ENCODE results near the gene CDHR2. TPM values are rescaled to one million over a fixed set of nuclear protein-coding genes. Genes with fewer than 3 reads are reported as not detected.

Gene CDHR2
- total and polyA plus RNA-seq, 12 donors: 0.03 to 0.22 (median 0.19) TPM; not detected in 9

- ATAC-seq (peak in 6 of 8 donors; percentile 13 to 29 (median 22)), DNase-seq (no peak)
- no peaks in the 10 kb centered on the region for H3K36me3 ChIP-seq
- no peak overlapping the region for H3K27ac ChIP-seq
- 5 to 6% methylated on average over 32 of the region's 32 CpGs for WGBS, 2 donors
- no peak for TF ChIP-seq CTCF (IDR thresholded peaks at IDR 0.05)
- peak overlapping the region in 1 of 10 donors; percentile 14 for H3K4me3 ChIP-seq
- peaks cover 0 to 29% (median 23%) of the 10 kb centered on the region in 9 donors for H3K4me1 ChIP-seq
- peaks cover 9 to 97% (median 91%) of the 10 kb centered on the region in 7 donors for H3K27me3 ChIP-seq
- intact Hi-C loops (cut with DNase I): no loop called here
- H3K9me3 ChIP-seq: no peaks in the 10 kb centered on the region
Measured at GRCh38 chr5:176620333-176620981, 71.3 kb downstream of the CDHR2 start.

GRCh38 chr5:176621661-176622079, 72.5 kb downstream of the CDHR2 start:
- peaks cover 0 to 29% (median 23%) of the 10 kb centered on the region in 9 donors for H3K4me1 ChIP-seq
- H3K9me3 ChIP-seq: no peaks in the 10 kb centered on the region
- intact Hi-C loops (cut with DNase I): no loop called here
- peaks cover 9 to 96% (median 91%) of the 10 kb centered on the region in 7 donors for H3K27me3 ChIP-seq
- H3K27ac ChIP-seq: no peak overlapping the region
- WGBS, 2 donors: 31 to 36% methylated on average over 13 of the region's 13 CpGs
- no peak overlapping the region for H3K4me3 ChIP-seq
- DNase-seq (no peak), ATAC-seq (peak in 5 of 8 donors; percentile 21 to 43 (median 29))
- no peak for TF ChIP-seq CTCF (IDR thresholded peaks at IDR 0.05)
- H3K36me3 ChIP-seq: no peaks in the 10 kb centered on the region

GRCh38 chr5:176624142-176624541, 75.0 kb downstream of the CDHR2 start:
- intact Hi-C loops (cut with DNase I): no loop called here
- 71 to 78% methylated on average over 4 of the region's 4 CpGs for WGBS, 2 donors
- no peak for TF ChIP-seq CTCF (IDR thresholded peaks at IDR 0.05)

GRCh38 chr5:176624938-176625337, 75.8 kb downstream of the CDHR2 start:
- TF ChIP-seq CTCF (IDR thresholded peaks at IDR 0.05): no peak
- peaks cover 3 to 27% (median 16%) of the 10 kb centered on the region in 9 donors for H3K4me1 ChIP-seq
- peaks cover 11 to 96% (median 91%) of the 10 kb centered on the region in 7 donors for H3K27me3 ChIP-seq
- no peak overlapping the region for H3K27ac ChIP-seq
- WGBS, 2 donors: 61 to 67% methylated on average over 9 of the region's 9 CpGs
- H3K36me3 ChIP-seq: no peaks in the 10 kb centered on the region
- H3K4me3 ChIP-seq: no peak overlapping the region
- DNase-seq (no peak), ATAC-seq (no peak)
- intact Hi-C loops (cut with DNase I): loop anchor here in 1 of 10 donors (5.0 kb wide), 1 partner anchor 48 kb away; no protein-coding TSS in a partner anchor
- H3K9me3 ChIP-seq: no peaks in the 10 kb centered on the region

More at GRCh38 chr5:176624142-176624541, 75.0 kb downstream of the CDHR2 start:
- Histone ChIP-seq H3K4me1 (peaks cover 0 to 27% (median 19%) of the 10 kb centered on the region in 9 donors), H3K4me3 (no peak overlapping the region), H3K9me3 (no peaks in the 10 kb centered on the region), H3K27me3 (peaks cover 9 to 96% (median 91%) of the 10 kb centered on the region in 7 donors), H3K27ac (no peak overlapping the region), H3K36me3 (no peaks in the 10 kb centered on the region)
- no peak for ATAC-seq
- no peak for DNase-seq
